GM23248 (cell line): ENCODE data around the gene SNRPD3. TPM values are rescaled to one million over a fixed set of nuclear protein-coding genes. Genes with fewer than 3 reads are reported as not detected.

Experiments
- DNase-seq: peaks from one replicate; pipeline ENCODE4 v3.0.0-alpha.2; 2015
- H2AFZ ChIP-seq: fragments of 200-600 bp; sonication (generic); 2 replicates; pipeline ENCODE4 v1.6.1; 2016; ENCODE audit warnings: antibody characterized with exemption
- H3F3A ChIP-seq: fragments of 200-600 bp; sonication (generic); 2 replicates; pipeline ENCODE4 v1.6.1; 2016; ENCODE audit warnings: mild to moderate bottlenecking, antibody characterized with exemption, mixed run types; ENCODE audit not compliant: insufficient read depth
- H3K27ac ChIP-seq: fragments of 200-600 bp; sonication (generic); 2 replicates; pipeline ENCODE4 v1.5.1; 2016; ENCODE audit warnings: mild to moderate bottlenecking
- H3K27me3 ChIP-seq: fragments of 200-600 bp; sonication (generic); replicated peaks from 2 replicates; pipeline ENCODE4 v1.6.1; 2016; ENCODE audit warnings: mild to moderate bottlenecking; ENCODE audit not compliant: insufficient read depth
- H3K36me3 ChIP-seq: fragments of 200-600 bp; sonication (generic); 2 replicates; pipeline ENCODE4 v1.6.1; 2016; ENCODE audit warnings: low read depth, mild to moderate bottlenecking
- H3K4me1 ChIP-seq: fragments of 200-600 bp; sonication (generic); 2 replicates; pipeline ENCODE4 v1.6.1; 2016; ENCODE audit warnings: mild to moderate bottlenecking; ENCODE audit not compliant: insufficient read depth
- H3K4me2 ChIP-seq: fragments of 200-600 bp; sonication (generic); one replicate; pipeline ENCODE4 v1.6.1; 2016; ENCODE audit warnings: mild to moderate bottlenecking; ENCODE audit not compliant: unreplicated experiment
- H3K4me3 ChIP-seq: fragments of 200-600 bp; sonication (generic); 2 replicates; pipeline ENCODE4 v1.5.1; 2016; ENCODE audit warnings: mild to moderate bottlenecking
- H3K79me2 ChIP-seq: fragments of 200-600 bp; sonication (generic); 2 replicates; pipeline ENCODE4 v1.6.1; 2016; ENCODE audit warnings: mild to moderate bottlenecking; ENCODE audit not compliant: insufficient read depth
- H3K9ac ChIP-seq: fragments of 200-600 bp; sonication (generic); 2 replicates; pipeline ENCODE4 v1.6.1; 2016; ENCODE audit warnings: mild to moderate bottlenecking
- H3K9me2 ChIP-seq: fragments of 200-600 bp; sonication (generic); 2 replicates; pipeline ENCODE4 v1.6.1; 2016; ENCODE audit warnings: mixed run types, mild to moderate bottlenecking, moderate library complexity; ENCODE audit not compliant: insufficient read depth
- H3K9me3 ChIP-seq: fragments of 200-600 bp; sonication (generic); one replicate; pipeline ENCODE4 v1.6.1; 2017; ENCODE audit warnings: low read depth
- H4K20me1 ChIP-seq: fragments of 200-600 bp; sonication (generic); 2 replicates; pipeline ENCODE4 v1.6.0; 2016; ENCODE audit not compliant: insufficient read depth
- EZH2 ChIP-seq: fragments of 200-600 bp; sonication (generic); IDR thresholded peaks from 2 replicates; pipeline ENCODE4 v1.6.1; 2018; ENCODE audit warnings: antibody characterized with exemption, mild to moderate bottlenecking; ENCODE audit not compliant: insufficient read depth, poor library complexity, severe bottlenecking
- EZH2phosphoT487 ChIP-seq: fragments of 200-600 bp; sonication (generic); IDR thresholded peaks from 2 replicates; pipeline ENCODE4 v1.6.1; 2018; ENCODE audit warnings: antibody characterized with exemption, moderate library complexity, mild to moderate bottlenecking, low read depth; ENCODE audit not compliant: insufficient read depth
- WGBS, 2 experiments: methylation state at CpG; one replicate each; pipeline ENCODE4 v1.1.6; 2015 to 2017; ENCODE audit warnings: low lambda C conversion rate in 2 of 2, low coverage in 1 of 2; ENCODE audit errors: missing lambda C conversion rate in 2 of 2; 5-methylcytosine and 5-hydroxymethylcytosine counted together
- in situ Hi-C: fragments of 300-500 bp; cut with MboI; formaldehyde crosslinking; loops from 2 replicates; pipeline ENCODE4 v1.15.0; 2020
- polyA plus RNA-seq: library from polyadenylated mRNA; unstranded; fragments of >200 nt; fragmentation: Nextera tagmentation; extraction: Ambion mirVana; gene quantifications from 2 replicates; pipeline ENCODE4 v1.2.1, GENCODE V29; 2016
- total RNA-seq: library from RNA; depleted of rRNA; stranded (reverse); fragments of >200 nt; shearing (Covaris generic); gene quantifications from 2 replicates; pipeline ENCODE4 v1.2.3, GENCODE V29; 2014

SNRPD3 gene
- total and polyA plus RNA-seq, 2 experiments from 2014 or later = 106 to 109 TPM

DNA sequence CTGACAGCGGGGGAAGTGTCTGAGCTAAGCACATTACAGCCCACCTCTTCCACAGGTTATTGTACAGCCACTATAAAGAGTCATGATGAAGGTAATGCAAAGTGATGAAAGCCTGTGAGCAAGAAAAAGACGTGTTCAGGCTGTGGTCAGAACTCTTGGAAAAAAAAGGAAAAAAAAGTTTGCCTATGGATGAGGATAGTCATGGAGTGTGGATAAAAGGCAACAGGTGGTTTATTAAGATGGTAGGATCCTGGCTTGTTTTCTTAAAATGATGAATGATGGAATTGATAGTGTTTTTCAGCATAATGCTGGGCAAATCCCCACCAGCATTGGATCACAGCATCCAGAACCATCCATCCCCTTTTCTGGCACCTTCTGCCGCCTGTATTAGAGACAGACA lies 37.6 kb upstream of the SNRPD3 start:
- H4K20me1 ChIP-seq = no peaks in the 10 kb centered on the region
- no peak overlapping the region for H3K9ac ChIP-seq
- no peak for DNase-seq
- in situ Hi-C loops = loop anchor here (10.0 kb wide), 1 partner anchor 193 kb away; no protein-coding TSS in a partner anchor
- H3K9me3 ChIP-seq = no peaks in the 10 kb centered on the region
- H3K79me2 ChIP-seq = no peaks in the 10 kb centered on the region
- no peak overlapping the region for H3K27ac ChIP-seq
- peaks cover 5% of the 10 kb centered on the region for H3K4me1 ChIP-seq
- TF ChIP-seq EZH2 (no peak), EZH2phosphoT487 (no peak)
- H2AFZ ChIP-seq = no peak overlapping the region
- H3K9me2 ChIP-seq = no peaks in the 10 kb centered on the region
- H3K27me3 ChIP-seq = peaks cover 14% of the 10 kb centered on the region; the same call in 1 of the 2 replicates
- WGBS, 2 experiments = 82 to 86% methylated on average over 3 of the region's 3 CpGs
- no peak overlapping the region for H3K4me2 ChIP-seq
- H3K36me3 ChIP-seq = no peaks in the 10 kb centered on the region
- no peak overlapping the region for H3K4me3 ChIP-seq
- H3F3A ChIP-seq = peaks cover 14% of the 10 kb centered on the region

DNA sequence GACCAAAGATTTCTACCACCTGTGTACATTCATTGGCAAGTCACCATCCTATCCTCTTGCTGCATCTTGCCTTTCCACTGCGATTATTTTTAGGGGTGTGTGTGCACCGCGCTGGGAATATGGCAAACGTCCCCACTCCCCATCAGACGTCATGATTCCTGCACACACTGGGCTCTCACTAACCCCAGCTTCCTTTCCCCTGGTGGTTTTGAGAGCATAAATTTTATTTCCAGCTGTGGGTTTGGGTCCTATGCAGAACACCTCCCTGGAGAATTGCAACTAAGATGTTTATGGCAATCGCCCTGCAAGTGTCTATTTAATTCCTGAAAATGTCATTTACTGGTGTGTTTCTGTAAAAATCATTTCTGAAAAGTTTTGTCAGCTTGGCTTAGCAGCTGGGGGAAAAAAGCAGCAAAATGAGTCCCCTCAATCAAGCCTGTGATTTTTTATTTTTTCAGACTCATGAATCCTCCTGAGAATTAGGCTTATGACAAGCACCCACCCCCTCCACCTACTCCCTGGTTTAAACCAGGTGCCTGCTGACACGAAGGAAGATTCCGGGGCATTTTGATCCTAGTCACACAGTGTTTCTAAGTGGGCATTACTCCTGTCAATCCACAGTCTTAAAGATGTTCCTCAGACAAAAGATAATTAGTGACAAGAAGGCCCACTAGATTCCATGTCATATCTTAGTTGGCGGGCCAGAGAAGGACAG lies 36.9 kb upstream of the SNRPD3 start:
- no peak overlapping the region for H3K9ac ChIP-seq
- TF ChIP-seq EZH2phosphoT487 = no peak
- no peak for TF ChIP-seq EZH2
- peaks cover 19% of the 10 kb centered on the region for H3F3A ChIP-seq
- no peak overlapping the region for H2AFZ ChIP-seq
- no peak overlapping the region for H3K4me2 ChIP-seq
- no peak for DNase-seq
- no peaks in the 10 kb centered on the region for H3K36me3 ChIP-seq
- no peaks in the 10 kb centered on the region for H3K9me3 ChIP-seq
- no peaks in the 10 kb centered on the region for H3K9me2 ChIP-seq
- in situ Hi-C loops = loop anchor here (10.0 kb wide), 1 partner anchor 194 kb away; no protein-coding TSS in a partner anchor
- peaks cover 10% of the 10 kb centered on the region for H3K4me1 ChIP-seq
- H4K20me1 ChIP-seq = no peaks in the 10 kb centered on the region
- H3K27me3 ChIP-seq = peaks cover 11% of the 10 kb centered on the region; the same call in 1 of the 2 replicates
- H3K27ac ChIP-seq = no peak overlapping the region
- no peak overlapping the region for H3K4me3 ChIP-seq
- H3K79me2 ChIP-seq = no peaks in the 10 kb centered on the region
- WGBS, 2 experiments = 76 to 81% methylated on average over 9 of the region's 9 CpGs

DNA sequence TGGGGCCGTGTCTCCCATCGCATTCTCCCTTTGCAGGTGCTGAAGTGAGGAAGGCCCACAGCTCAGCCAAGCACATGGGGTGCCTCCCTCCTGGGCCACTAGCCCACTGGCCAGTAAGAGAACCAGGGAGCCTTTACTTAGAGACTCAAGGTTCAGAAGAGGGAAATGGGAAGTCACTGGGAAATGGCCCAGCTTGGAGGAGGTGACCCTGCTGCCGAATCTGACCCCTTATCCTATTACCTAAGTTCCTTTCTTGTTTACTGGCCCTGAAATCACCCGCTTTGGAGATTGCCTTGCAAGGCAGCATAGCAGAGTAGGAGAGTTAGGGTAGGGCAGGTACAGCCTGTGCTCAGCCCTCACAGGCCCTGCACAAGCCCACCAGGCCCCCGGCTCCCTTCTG lies 36.3 kb upstream of the SNRPD3 start:
- Histone ChIP-seq H3K4me2 (no peak overlapping the region), H3K9me3 (no peaks in the 10 kb centered on the region), H3K4me1 (peaks cover 16% of the 10 kb centered on the region), H3K27ac (no peak overlapping the region), H3K9ac (no peak overlapping the region), H3F3A (peaks cover 19% of the 10 kb centered on the region), H4K20me1 (no peaks in the 10 kb centered on the region), H3K4me3 (no peak overlapping the region), H3K27me3 (peaks cover 7% of the 10 kb centered on the region; the same call in 1 of the 2 replicates), H2AFZ (no peak overlapping the region), H3K9me2 (no peaks in the 10 kb centered on the region), H3K36me3 (no peaks in the 10 kb centered on the region), H3K79me2 (no peaks in the 10 kb centered on the region)
- WGBS, 2 experiments = 79 to 83% methylated on average over 5 of the region's 5 CpGs
- in situ Hi-C loops = loop anchor here (10.0 kb wide), 1 partner anchor 195 kb away; no protein-coding TSS in a partner anchor
- no peak for DNase-seq
- TF ChIP-seq EZH2phosphoT487 (no peak), EZH2 (no peak)

DNA sequence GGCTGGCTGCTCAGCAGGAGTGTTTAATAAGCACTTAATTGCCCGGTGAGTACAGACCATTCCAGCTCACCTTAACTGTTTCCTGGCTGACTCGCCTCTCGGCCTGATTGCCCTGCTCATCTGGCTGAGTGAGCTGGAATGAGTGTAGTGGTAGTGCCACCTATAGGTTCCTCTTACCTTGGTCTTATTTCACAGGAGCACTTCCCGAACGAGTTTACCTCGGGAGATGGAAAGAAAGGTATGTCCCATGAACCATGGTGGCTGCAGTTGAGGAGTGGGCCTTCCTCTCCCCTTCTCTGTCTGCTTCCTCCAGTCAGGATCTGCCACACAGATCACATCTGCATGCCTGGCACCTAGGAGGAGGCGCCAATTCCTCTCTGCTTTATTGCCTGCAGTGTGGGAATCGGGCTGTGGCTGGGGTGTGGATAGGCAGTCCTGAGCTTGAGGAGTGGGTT lies 34.0 kb upstream of the SNRPD3 start:
- H3K9me3 ChIP-seq = no peaks in the 10 kb centered on the region
- H3K4me1 ChIP-seq = peaks cover 13% of the 10 kb centered on the region
- no peaks in the 10 kb centered on the region for H4K20me1 ChIP-seq
- no peak overlapping the region for H3K9ac ChIP-seq
- no peak for TF ChIP-seq EZH2
- H3K4me2 ChIP-seq = no peak overlapping the region
- no peaks in the 10 kb centered on the region for H3K9me2 ChIP-seq
- peaks cover 5% of the 10 kb centered on the region; the same call in 1 of the 2 replicates for H3K27me3 ChIP-seq
- H3K4me3 ChIP-seq = no peak overlapping the region
- 42 to 46% methylated on average over 8 of the region's 8 CpGs for WGBS, 2 experiments
- H2AFZ ChIP-seq = no peak overlapping the region
- H3K79me2 ChIP-seq = no peaks in the 10 kb centered on the region
- peak; percentile 59 for DNase-seq
- H3K27ac ChIP-seq = no peak overlapping the region
- H3F3A ChIP-seq = peaks cover 10% of the 10 kb centered on the region
- H3K36me3 ChIP-seq = no peaks in the 10 kb centered on the region
- in situ Hi-C loops = no loop called here
